ENCODE data around the gene C17orf114.

- TF ChIP-seq CTCF (IDR thresholded peaks at IDR 0.05; ENCODE audit: poor library complexity) (no peak), EZH2 (IDR thresholded peaks at IDR 0.05; ENCODE audit: borderline replicate concordance) (no peak), EZH2phosphoT487 (IDR thresholded peaks at IDR 0.05; ENCODE audit: low read depth, severe bottlenecking, unreplicated experiment) (no peak)
These were observed 13.1 kb downstream of the C17orf114 start, which contains the start of gene GLTPD2 for GRCh38 chr17:4788807-4789700.
